ENCODE measurements around the gene SPINK1.
A peak's percentile ranks its signal among the peaks of the same experiment; 100 is the strongest.
"Not testable (repeated sequence)": the region's sequence is repeated elsewhere in the genome, so short reads cannot be mapped to it uniquely, and the experiment has no call there.

The SPINK1 gene

DNA sequence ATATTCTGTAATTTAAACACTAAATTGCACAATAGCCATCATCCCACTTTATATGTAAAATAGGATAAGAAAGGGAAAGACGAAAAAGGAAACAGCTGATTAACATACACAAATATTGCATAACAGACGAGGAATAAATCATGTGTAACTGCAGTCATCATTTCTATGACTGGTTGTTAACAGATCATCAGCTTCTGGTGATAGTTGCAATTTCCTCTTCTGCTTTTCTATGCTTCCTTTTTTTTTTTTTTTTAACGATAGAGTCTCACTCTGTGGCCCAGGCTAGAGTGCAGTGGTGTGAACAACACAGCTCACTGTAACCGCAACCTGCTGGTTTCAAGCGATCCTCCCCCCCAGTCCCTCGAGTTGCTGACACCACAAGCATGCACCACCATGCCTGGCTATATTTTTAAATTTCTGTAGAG lies 26.4 kb downstream of the SPINK1 start:
- peak; percentile 9 to 15 for DNase-seq (ENCODE audit: low read depth in 2 of 2)

DNA sequence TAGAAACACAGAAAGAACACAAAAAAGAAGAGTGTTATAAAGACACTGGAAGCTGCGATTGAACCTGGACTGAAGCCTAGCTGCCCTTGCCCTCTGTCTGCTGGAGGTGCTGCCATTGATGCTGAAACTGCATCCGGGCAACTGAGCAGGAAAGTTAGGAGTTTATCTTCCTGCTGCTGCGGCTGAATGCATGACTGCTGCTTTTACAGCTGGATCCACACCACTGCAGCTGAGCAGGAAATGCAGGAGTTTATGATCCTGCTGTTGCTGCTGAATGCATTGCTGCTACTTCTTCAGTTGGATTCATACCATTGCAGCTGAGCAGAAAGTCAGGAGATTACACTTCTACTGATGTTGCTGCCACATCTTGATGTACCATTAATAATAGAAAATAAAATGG lies 27.1 kb downstream of the SPINK1 start:
- no peak for DNase-seq (ENCODE audit: low read depth in 2 of 2)

DNA sequence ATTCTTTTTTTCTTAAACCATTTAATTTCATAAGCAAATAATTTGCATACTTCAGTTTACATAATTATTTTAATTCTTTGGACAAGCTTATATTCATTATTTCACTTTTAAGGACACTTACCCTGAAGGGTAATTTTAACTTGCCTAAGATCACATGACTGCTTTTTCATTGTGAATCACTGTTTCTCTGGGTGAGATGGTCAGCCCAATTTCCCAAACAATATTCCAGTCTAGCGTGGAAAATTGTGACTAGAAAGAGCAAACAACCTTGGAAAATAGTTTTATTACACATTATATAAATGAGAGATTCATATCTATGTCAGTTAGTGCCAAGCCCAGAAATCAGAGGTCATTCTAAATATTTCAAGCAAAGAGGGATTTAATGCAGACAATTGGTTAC lies 27.5 kb downstream of the SPINK1 start:
- DNase-seq (ENCODE audit: low read depth in 2 of 2), result no peak

DNA sequence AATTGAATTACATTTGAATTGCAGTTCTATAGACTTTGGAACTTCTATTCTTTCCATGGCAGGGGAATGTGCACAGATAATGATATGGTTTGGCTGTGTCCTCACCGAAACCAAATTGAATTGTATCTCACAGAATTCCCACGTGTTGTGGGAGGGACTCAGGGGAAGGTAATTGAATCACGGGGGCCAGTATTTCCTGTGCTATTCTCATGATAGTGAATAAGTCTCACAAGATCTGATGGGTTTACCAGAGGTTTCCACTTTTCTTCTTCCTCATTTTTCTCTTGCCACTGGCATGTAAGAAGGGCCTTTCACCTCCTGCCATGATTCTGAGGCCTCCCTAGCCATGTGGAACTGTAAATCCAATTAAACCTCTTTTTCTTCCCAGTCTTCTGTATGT lies 28.3 kb downstream of the SPINK1 start:
- not testable (repeated sequence) for DNase-seq (ENCODE audit: low read depth in 2 of 2)

DNA sequence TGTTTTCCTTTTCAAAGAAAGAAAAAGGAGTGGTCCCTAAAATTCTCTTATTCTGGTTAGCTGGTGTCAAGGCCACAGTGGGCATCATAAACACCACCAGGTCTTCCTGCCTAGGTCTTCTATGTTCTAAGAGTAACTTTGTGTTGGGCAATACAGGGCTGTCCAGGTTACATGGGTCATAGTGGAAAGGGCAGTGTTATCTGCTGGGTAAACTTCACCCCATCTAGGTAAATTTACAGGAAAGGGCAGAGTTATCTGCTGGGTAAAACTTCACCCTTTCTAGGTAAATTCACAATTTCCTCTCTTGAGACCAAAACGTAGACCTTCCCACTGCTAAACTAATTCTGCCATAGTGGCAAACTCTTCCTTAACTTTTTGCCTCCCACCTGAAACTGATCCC lies 30.0 kb downstream of the SPINK1 start:
- DNase-seq (ENCODE audit: low read depth in 2 of 2), result no peak

DNA sequence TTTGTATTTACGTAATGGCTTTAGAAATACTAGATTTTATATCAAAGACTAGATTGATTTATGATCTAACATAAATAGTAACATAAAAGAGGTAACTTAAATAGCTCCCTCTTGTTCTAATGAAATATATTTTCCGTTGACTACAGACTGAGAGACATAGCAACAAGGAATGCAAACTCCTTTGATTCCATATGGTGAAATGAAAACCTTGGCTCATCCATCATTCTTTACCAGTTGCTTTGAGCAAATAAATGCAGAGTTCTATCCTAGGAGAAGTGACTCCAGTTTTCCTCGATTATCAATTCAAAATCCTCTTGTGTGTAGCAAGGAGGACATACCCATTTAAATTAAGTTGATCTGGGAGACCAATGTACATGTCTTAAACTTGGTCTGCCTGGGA lies 31.0 kb downstream of the SPINK1 start:
- no peak for DNase-seq (ENCODE audit: low read depth in 2 of 2)

DNA sequence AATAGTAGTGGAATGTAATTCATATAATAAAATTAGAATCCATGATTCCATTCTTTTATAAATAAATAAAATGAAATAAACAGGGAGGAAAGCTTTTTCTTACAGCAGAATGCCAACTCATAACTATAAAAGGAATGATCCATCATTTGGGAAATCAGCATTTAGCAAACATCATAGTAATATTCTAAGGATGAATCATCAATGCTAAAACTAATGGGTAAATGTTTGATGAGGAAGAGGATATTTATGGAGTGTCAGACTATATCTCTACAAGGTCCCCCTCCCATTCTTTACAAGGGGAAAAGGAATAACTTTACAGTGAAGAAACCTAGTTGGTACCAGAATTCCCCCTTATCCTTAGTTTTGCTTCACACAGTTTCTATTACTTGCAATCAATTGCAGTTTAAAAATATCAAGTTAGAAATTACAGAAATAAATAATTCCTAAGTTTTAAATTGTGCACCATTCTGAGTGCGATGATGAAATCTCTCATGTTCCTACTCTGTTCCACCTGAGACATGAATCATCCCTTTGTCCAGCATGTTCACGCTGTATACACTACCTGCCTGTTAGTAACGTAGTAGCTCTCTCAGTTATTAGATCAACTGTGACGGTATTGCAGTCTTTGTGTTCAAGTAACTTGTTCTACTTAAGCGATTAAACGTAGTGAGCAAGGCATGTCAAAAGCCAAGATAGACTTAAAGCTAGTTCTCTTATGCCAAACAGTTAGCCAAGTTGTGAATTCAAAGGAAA lies 34.7 kb downstream of the SPINK1 start:
- DNase-seq (ENCODE audit: low read depth in 2 of 2), result no peak

DNA sequence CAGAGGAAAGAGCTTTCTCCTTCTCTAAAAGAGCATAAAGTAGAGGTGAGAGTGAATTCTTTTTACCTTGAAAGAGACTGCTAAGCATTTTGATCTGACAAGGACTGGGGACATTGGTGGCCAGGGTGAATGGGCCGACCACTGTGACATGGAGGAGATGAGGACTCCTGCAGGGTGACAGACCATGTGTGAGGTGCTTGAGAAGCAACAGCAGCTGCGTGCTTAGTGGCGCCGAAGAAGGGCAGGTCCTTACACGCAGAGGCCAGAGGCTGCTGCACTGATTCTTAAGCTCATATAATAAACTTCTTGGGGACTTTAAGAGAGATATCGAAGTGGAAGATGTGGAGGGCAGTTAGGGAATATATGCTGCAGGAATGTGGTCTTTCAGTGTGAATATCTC lies 40.3 kb downstream of the SPINK1 start:
- DNase-seq (ENCODE audit: low read depth in 2 of 2), result no peak

DNA sequence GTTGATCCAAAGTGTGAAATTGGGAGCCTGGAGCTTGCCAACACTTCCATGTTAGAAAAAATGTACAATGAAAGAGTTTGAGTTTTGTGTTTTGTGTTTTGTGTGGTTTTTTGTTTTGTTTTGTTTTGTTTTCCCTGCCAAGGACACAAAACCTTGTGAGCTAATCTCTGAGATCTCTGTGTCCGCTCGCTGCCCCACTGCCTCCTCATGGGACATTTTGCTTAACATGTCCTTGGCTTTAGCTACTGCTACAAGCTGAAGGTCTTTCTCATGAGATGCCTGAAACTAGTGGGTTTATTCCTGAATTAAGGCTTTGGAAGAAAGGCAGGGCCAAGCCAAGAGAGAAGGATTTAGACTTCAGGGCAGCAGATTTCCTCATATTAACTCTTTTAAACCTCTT lies 41.7 kb downstream of the SPINK1 start:
- no peak for DNase-seq (ENCODE audit: low read depth in 2 of 2)

DNA sequence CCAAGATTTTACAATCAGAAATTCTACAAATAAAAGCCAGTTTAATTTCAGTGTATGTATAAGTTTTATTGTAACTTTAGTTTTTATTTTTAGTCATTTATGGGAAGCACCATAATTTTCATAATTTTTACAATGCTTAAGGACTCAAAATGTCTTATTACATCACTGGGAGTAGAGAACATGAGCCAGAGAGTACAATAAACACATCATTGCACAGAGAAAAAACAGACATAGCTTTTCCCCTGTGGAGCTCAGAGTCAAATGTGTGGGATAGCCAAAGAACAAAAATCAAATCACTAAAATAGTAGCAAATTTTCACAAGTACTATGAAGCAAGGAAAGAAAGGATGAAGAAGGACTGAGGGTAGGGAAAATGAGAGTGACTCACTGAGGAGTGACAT lies 43.4 kb downstream of the SPINK1 start:
- no peak for DNase-seq (ENCODE audit: low read depth in 2 of 2)

DNA sequence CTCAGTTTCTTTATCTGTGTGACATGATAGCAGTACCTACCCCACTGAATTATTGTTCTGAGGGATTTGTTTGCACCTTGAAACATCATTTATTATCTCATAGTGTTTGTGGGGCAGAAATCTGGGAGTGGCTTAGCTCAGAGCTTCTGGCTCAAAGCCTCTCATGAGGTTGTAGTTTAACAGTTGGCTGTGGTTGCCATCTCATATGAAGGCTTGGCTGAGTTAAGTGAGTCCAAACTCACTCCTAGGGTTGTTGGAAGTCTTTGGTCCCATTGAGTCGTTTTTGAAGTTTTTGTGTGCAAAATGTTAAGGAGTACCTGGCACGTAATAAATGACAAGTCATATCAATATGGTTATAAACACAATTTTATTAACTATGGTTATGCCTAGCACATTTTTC lies 45.3 kb downstream of the SPINK1 start:
- DNase-seq (ENCODE audit: low read depth in 2 of 2), result no peak

DNA sequence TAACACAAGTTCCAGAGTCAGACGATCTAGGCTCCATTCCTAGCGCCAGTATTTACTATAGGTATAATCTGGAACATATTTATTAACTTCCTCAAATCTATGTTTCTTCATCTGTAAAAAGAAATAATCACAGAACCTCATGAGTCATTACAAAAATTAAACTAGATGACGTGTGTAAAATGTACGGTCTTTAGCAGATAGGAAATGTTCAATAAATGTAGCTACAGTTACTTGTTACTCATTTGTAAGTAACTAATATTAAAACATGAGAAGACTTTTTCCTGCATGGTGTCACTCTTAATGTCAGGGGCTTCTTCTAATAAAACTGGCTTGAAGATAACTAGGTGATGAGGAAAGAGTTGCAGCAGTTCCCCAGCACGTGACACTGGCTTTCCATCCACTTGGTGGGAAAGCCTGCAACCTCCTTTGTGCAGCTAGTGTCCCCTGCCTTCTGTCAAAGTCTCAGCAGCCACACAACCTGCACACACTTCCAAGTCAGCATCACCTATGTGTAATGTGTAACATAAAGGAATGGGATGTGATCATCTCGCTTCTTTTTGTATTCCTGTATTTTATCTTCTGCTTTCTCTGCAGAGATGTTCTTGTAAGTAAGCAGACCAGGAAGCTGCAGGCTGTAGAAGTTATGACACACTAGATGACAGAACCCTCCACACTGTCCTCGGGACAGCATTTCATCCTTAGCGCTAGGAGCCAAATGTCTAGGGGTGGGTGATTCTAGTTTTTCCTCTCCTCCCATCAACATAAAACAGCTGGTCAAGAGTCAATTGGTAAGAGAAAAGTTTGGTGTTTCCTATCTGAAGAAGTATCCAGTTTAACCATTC lies 47.1 kb downstream of the SPINK1 start:
- no peak for DNase-seq (ENCODE audit: low read depth in 2 of 2)

DNA sequence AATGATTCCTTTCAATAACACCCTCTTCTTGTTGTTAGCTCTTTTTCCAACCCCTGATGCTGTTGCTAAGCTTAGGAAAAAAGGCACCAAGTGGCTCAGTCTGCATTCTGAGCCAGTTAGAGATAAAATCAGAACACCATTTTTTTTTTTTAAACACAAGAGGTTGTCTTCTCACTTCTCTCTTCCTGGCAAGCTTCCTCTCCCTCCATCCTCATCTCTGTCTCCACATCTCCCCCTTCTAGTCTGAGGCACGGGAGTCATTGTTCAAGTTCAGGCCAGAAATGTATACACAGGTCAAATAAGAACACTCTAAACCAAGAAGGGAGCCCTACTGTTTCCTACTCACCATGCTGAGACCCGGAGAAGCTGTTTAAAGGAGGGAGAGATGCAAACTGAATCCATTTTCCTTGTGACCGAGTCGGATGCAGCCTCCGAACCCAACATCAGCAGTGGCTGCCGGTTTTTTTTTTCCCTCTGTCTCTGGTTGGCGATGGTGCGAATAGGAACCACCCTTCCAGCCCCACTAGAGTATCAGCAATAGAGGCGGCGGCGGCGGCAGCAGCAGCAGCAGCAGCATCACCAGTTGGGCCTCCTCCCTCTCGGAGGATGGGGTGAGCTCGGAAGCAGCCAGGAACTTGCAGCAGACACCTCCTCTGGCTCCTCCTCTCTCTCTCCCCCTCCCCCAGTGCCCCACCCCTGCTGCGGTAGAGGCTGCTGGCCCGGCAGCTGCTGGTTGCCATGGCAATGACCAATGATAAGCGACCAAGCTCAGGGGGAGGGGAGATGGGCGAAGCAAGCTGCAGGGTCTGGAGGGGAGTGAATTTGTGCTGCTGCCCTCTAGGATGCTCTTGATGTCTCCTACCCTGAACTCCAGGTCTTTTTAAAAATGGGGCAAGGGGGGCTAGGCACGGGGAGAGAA lies 49.1 kb downstream of the SPINK1 start, which contains the start of gene JAKMIP2:
JAKMIP2 (minus strand) TSS at position 619 of the 919 bp plus-strand sequence. CDS start 110,922 bp downstream, outside the sequence.
- peak; percentile 68 to 70 for DNase-seq (ENCODE audit: low read depth in 2 of 2)

DNA sequence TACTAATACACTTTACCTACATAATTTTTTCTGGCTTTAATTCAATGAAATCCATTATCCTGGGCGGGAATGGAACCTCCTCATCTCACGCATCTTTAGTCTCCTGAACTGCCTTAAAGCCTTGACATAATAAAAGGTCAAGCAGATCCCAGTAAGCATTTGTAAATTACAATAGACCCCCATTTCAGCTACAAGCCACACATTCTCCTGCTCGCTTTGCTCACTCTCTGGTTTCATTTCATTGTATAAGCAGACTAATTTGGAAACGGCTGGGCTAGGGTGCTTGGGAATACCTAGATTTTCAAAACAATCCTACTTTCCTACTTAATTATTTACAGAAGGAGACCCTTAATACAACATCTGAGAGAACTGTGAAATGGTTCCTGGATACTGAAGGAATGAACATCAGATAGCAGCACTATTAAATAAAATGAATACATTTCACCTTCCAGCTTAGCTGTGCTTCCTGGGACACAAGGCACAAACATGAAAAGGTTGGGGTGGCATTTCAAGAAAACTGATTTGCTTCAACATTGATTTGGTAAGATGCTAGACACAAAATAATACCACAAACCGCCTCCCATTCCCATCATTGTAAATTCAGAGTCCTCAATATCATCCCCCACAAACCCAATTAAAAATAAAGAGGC lies 50.4 kb downstream of the SPINK1 start:
- DNase-seq (ENCODE audit: low read depth in 2 of 2), result no peak

DNA sequence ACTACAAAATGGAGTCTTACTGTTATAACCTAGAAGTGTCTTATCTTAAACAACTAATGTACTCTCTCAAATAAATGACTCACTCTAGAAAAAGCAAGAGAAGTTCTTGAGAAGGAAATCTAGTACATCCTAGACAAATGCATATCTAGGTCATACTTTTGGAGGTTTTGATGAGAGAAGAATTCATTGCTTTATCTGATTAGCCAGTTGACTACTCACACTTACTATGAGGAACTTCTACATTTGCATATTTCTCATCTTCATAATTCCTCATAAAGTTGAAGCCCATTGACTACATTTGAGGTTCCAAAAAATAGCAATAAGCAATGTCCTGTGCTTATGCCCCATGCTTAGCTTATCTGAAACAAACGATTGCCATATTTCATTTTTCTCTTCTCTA lies 51.8 kb downstream of the SPINK1 start:
- no peak for DNase-seq (ENCODE audit: low read depth in 2 of 2)

DNA sequence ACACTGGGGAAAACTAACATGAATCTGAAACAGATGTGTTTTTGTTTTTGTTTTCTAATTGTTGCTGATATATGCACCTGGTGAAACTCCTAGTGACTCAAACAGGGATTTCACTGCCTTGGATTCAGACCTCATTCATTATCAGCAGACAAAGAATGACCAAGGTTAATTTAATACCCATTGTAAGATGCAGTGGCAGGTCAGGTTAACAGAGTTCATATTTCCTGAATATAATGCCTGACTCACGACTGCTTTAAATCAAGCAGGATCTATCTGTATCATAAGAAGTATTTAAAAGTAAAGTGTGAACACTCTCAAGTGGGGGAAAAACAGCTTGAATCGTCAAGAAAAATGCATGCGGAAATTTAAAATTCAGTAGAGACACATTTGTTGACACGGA lies 54.5 kb downstream of the SPINK1 start:
- no peak for DNase-seq (ENCODE audit: low read depth in 2 of 2)
